Activated CD4-positive, alpha-beta T cell treated with anti-CD3 and anti-CD28 coated beads, Interleukin-2, amount 50 U/mL, for 48 hours (primary cell): ENCODE measurements around the gene DPH1.
"Not testable (repeated sequence)": the region's sequence is repeated elsewhere in the genome, so short reads cannot be mapped to it uniquely, and the experiment has no call there.

ENCODE experiments used
- DNase-seq, 2 experiments: peaks; one replicate each; pipeline ENCODE4 v3.0.0-alpha.2; 2020

Gene DPH1

DNA sequence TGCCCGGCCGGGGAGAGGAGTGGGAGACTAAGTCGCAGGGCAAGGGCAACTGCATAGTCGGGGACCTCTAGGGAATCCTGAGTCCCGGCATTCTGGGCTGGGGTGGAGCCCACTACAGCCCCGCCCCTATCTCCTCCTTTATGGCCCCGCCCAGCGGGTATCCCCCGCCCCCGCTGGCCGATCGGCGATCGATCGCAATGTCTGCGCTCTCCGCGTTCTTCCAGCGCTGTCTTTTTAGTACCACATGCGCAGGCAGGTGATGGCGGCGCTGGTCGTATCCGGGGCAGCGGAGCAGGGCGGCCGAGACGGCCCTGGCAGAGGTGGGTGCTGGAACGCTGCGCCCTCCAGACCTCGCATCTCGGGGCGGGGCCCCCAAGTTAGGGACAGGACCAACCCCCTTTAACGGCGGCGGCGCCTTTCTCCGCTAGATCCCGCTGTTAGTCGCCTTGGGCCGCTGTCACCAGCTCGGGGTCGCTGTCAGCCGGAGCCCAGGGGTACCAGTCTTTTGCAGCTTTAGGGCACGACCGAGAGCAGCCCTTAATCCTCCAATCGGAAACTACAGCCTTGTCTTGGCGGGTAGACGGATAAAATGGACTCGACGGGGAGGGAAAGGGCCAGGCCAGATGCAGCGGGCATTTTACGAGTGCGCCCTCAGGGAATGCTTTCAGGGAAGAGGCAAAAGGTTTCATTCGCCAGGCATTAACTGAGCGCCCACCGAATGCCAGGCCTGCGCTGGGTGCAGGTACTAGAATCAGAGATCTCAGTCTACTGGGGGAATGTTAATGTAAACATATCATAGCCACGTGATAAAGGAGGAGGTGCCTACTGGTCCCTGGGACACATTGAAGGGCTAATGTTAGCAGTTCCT, at the start of gene DPH1:
Gene DPH1 (plus strand): TSS at position 243 of the 868 bp plus-strand sequence. CDS start 17 bp downstream, at position 260.
- DNase-seq: peak; percentile 84 to 88

DNA sequence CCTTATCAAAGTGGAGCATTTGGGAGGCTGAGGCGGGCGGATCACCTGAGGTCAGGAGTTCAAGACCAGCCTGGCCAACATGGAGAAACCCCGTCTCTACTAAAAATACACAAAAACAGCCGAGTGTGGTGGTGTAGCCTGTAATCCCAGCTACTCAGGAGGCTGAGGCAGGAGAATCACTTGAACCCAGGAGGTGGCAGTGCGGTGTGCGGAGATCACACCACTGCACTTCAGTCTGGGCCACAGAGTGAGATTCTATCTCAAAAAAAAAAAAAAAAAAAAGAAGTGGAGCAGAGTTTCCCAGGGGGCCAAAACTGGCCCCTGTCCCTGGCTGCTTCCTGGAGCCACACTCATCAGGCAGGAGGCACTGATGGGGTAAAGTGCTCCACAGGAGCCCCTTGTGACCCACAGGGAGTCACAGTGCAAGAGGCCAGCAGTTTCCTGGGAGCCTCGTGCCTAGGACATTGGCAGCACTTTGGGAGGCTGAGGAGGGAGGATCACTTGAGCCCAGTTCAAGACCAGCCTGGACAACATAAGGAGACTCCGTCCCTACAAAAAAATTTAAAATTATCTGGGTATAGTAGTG, 49.2 kb upstream of the DPH1 start:
- DNase-seq: no peak

DNA sequence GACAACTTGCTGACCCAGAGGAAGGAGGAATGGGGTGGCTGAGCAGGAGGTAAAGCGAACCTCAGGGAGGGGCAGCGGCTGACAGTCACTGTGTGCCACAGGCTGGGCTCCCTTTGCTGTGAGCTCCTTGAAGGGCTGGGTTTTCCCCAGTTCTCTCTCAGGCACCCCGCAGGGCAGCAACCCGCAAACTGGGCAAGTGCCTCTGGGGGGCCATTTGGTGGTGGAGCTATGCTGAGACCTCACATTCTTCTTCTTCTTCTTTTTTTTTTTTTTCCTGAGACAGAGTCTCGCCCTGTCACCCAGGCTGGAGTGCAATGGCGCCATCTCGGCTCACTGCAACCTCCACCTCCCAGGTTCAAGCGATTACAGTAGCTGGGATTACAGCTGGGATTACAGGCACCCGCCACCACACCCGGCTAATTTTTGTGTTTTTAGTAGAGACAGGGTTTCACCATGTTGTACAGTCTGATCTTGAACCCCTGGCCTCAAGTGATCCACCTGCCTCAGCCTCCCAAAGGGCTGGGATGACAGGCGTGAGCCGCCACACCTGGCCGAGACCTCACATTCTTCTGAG, 47.1 kb upstream of the DPH1 start:
- not testable (repeated sequence) for DNase-seq

DNA sequence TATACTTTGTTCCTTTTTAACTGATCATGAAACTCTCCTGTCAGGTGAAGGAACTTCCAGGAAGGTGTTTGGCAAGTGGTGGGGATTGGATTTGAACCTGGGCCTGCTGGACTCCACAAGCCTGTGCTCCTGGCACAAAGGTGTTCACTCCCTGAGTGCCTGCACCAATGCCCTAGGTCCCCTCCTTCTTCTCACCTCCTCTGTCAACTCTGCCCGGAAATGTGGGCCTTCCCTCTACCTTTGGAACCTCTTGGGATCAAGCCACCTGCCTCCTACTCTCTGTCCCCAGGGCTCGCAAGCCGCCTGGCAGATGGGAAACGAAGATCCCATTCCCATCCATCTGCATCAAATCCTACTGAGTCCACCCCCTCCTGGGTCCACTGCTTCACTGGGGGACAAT, 44.9 kb upstream of the DPH1 start:
- no peak for DNase-seq

DNA sequence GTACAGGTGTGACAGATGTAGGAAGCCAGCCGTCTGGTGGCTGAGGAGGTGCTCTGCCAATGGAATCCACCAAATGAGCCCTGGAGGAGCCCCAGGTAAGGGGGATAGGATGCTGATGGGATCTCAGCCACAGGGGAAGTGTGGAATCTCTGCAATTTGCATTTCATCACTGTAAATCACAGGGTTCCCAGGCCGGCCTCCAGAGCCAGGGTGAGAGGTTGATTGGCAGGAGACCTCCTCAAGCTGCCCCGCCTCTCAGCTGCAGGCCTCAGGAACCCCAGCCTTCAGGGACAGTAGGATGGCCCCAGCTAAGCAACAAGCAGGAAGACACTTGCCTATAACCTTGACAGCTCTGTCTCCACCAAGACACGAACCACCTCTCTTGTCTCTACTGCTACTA, 44.3 kb upstream of the DPH1 start:
- no peak for DNase-seq

DNA sequence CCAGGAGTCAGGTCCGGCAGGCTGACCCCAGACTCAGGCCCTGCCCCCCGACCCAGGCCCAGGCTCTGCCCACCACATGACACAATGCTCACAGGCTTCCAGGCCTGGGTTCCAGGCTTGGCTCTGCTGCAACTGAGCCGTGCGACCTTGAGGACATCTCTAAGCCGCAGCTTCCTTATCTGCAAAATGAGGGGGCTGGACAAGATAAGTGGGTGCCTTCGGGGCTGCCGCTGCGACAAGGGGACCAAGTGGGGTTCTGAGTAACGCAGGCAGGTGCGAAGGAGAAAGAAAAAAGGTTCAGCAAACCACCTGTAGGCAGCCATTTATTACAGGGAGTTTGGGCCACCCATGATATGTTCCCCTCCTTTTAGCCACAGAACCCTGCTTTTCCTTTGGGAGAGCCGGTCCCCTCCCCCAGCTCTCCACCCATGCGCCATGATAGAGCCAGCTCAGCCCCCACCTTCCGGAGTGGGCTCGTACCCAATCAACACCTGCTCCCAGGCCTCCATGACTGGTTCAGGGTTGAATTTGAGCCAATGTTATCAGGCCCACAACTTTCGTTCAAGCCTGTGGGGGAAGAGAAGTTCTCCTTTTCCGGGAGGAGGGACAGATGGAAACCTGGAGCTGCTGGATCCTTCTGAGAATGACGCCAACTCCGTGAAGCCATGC, 43.0 kb upstream of the DPH1 start:
- no peak for DNase-seq

DNA sequence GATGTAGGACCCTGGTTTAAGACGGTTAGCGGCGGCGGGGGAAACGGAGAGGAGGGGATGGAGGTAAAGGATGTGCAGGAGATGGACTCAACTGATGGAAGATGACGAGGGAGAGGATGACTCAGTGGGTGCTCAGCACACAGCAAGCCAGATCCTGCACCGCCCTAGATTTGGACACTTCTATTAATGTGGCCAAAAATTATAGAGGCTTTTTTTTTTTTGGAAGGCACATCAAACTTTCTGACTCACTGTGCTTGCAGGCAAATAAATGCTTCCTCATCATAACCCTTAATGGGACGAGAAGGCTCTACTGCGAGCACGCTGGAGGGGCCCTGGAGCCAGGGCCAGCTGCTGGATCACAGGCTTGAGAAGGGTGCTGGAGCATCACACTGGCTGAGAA, 40.8 kb upstream of the DPH1 start:
- DNase-seq: no peak

DNA sequence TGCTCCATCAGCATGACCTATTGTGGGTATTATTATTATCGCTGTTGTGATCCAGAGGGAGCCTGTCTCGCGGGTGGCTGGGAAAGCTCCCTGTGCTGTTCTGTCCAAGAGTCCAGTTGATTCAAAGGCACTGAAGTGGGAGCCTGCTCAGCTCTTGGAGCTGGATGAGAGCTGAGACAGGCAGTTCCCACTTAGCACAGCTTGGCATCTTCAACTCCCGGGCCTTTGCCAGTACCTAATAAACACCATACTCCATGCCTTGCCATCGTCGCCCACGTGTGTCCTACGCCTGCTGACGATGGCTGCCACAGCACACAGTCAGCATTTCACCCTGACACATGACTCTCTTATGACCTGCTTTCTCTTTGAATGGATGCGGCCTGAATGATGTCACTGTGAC, 37.4 kb upstream of the DPH1 start:
- DNase-seq: no peak

DNA sequence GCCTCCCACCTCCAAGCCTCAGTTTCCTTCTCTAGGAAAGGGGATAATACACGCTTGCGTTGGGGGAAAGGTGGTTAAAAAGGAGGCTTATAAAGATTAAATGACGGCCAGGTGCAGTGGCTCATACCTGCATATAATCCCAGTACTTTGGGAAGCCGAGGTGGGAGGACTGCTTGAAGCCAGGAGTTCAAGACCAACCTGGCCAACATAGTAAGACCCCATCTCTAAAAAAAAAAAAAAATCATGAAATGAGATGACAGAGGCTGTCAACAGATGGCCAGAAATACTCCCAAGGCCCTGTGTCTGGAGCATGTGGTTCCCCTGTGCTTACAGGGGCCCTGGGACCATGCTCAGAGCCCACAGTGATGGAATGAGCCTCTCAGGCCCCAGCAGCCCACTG, 35.2 kb upstream of the DPH1 start:
- no peak for DNase-seq

DNA sequence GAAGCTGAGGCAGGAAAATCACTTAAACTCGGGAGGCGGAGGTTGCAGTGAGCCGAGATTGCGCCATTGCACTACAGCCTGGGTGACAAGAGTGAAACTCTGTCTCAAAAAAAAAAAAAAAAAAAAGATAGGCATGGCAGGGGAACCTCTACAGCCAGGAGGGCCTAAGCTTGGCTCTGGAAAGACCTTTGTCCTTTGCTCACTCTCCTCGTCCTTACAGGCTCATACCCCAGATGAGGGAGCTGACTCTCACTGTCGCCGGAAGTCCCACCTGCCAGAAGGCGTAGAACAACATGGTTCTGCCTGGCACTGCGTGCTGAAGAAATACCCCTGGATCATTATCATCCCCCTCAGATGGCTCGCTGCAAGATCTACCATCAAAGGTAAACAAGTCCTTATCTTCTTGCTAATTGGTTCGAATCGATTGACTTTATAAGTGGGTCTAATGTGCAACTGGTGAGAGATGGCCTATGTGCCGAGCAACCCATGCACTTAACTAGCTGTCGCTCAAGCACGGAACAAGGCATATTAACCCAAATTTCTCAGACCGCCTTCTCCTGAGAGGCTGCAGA, 34.5 kb upstream of the DPH1 start:
- no peak for DNase-seq

DNA sequence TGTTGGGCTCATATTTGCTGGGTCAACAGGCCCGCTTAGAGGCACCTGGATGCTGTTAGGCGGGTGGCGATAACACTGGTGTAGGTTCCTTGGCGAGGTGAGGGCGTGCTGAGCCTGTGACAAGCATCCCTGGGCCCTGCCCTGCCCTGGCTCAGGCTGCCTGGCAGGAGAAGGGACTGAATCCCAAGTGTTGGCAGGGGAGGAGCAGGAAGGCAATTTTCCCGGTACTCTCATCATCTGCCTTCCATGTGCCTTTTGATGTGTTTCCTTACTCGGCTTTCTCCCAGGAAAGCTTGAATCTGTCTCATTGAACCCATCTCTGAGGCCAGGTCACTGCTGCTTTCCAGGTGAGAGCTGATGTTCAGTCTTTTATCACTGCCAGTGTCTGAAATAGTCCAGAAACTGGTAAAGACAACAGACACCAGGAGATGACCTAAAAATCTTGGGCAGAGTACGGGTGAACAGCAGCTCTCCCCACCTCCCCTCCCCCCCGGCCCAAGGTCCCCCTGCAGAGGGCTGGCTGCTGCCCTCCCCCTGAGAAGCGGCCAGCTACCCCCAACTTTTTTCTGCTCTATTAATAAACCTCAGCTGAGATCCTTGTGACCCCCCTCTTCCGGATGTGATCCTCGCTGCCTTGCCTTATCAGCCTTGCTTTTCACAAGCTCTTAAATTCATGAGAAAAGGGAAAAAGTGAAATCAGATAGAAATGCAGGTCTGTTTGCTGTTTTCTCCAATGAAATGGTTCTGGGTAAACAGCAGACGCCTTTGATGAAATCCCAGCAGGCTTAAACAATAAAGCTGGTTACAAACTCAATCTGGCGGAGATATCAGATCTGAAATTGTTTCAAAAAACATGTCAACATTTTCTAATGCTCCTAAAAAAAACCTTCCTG, 33.8 kb upstream of the DPH1 start:
- no peak for DNase-seq

DNA sequence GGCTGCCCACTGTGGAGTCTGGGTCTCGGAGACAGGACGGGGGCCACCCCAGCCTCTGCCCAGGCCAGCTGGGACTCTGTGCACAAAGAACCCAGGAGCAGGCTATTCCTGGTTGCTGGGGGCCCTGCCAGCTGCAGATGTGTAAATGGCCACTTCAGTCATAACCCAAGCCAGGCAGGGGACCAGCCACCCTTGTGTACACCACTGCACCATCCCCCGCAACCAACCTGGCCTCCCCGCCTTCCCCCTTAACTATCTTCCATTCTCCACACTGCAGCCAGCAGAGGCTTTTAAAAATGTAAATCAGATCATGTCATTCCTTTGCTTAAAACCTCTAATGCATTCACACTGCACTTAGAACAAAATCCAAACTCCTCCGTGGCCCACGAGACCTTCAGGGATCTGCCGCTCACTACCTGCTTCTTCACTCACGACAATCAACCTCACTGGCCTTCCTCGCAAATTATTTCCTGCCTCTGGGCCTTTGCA, 33.1 kb upstream of the DPH1 start:
- no peak for DNase-seq

DNA sequence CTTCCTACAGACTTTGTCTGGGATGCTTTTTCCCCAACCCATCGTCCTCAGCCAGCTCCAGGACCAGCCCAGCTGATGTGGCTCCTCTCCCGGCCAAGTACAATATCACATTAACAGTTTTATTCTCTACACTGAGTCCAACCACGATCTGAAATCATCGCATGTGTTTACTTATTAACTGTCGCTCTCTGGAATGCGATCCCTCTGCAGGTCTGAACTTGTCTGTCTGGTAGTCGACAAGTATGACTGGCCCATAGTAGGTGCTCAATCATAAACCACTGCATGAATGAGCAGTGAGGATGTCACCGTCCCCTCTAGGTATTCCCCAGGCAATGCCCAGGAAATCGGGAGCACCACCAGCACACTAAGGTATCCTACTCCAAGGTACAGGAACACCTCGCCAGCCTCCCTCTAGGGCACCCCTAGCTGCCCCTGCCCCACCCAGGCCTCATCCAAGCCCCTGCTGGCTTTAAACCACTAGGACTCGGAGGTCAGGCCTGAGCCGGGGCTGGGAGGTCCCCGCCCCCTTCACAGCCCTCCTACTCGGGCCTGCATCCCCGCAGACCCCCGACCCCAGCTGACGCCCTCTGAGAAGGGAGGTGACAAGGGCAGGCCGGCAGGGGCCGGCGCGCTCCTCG, 32.5 kb upstream of the DPH1 start:
- no peak for DNase-seq

DNA sequence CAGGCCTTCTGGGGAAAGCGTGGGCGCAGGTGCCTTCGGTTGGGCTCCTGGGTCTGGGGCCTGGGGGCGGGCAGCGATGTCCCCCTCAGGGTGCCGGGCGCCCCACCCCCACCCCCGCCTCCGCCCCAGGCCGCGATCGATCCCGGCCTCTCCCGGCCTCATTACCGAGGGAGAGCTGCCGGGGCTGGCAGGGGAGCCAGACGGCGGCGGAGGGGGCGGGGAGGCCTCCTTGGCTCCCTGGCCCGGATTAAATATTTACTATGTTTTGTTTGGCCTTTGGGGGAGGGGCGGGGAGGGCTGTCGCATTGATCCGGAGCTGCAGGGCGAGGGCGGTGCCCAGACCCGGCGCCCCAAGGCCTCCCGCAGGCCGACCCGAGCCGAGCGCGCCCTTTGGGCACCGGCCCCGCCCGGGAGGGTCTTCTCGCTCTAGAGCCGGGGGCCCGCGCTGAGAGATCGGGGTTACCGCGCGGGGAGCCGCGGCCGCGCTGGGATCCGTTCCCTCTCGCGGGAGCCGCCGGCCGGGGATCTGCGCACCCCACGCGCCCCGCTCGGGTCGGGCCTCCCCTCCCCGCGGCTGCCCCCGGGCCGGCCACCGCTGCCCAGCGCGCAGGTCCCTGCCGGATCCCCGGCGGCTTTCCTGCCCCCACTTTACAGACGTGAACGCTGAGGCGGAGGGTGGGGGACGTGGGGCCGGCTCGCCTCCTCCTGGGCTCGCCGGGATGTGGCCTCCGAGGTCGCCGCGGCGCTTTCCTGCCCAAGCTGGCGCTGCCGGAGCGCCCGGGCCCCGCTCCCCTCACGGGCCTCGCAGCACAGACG, 31.8 kb upstream of the DPH1 start:
- no peak for DNase-seq

DNA sequence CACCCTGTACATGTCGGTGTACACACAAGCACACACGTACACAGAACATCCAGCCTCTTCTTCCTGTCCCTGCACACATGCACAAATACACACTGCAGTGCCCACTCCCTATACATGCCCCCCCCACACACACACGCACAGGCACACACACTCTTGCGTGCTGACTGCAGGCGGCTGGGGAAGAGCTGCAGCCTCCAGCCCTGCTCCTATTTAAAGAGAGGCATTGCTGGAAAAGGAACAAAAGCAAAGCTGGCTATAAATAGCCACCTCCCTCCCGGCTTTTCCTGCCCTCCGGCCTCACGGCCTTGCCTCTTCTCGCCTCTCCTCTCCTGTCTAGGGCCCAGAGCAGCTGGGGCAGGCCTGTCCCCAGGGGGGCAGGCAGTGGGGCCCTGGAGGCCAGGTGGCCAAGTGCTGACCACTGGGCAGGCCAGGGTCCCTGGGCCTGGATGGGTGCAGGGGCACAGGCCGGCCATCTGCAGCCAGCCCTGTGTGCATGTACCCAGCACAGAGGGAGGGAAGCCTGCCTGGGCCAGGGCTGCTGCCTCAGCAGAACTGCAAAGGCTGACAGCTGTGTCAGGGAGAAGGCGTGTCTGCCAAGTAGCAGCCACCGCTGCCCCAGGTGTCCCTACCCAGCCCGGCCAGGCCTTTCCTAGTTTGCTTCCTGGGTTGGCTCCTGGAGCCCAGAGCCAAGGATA, 30.2 kb upstream of the DPH1 start:
- no peak for DNase-seq

DNA sequence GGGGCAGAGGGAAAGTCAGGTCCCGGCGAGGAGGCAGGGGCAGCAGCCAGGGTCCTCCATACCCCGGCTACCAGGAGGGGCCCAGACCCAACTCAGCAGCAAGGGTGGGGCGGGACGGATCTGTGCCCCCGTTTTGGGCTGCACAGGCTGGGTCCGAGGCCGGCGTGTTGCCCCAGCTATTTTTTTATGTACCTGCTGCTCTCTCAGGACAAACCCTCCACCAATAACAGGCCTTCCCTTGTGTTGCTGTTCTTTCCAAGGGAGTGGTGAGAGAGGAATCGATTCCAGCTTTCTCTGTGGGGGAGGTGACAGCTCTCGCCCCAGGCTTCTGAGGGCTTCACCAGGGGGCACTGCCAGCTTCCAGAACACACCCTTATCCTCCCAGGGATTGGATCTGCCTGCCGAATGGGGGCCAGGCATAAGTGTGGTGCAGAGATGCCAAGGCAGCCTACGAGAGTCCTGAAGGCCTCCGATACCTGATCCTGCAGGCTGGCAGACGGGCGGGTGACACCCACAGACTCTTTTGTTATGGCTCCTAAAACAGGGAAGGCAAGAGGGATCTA, 27.1 kb upstream of the DPH1 start:
- no peak for DNase-seq

DNA sequence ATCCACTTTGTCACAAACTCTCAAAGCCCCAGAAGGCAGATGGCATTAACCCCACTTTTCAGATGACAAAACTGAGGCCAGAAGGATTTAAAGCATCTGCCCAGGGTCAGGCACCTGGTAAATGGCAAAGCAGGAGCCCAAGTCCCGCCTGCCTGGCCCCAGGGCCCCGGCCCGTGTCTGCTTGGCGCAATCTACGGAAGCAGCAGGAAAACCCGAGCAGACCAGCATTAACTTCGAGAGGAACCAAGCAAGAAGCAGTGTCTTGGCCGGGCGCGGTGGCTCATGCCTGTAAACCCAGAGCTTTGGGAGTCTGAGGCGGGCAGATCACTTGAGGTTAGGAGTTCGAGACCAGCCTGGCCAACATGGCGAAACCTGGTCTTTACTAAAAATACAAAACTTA, 26.4 kb upstream of the DPH1 start:
- DNase-seq: no peak

DNA sequence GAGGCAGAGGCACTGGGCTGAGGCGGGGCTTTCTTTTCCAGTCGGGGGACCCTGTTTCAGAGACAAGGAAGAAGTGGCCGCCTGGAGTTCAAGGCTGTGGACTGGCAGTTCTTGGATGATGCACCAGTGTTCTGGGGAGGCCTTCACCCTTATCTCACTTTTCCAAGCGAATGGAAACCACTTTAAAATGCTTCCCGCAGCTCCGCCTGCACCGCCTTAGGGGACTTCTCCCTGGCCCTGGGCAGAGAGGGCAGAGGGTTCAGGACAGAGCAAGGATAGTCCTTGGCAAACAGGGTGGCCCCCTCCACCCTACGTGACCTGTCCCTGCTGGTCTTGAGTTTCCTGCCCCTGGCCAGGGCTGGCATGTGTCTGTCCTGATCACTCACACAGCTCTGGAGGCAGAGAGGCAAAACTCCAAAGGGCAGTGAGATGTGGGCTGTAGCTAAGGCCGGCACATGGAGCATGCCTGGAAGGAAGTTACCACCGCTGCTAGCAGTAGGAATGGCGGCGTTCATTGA, 25.5 kb upstream of the DPH1 start:
- no peak for DNase-seq

DNA sequence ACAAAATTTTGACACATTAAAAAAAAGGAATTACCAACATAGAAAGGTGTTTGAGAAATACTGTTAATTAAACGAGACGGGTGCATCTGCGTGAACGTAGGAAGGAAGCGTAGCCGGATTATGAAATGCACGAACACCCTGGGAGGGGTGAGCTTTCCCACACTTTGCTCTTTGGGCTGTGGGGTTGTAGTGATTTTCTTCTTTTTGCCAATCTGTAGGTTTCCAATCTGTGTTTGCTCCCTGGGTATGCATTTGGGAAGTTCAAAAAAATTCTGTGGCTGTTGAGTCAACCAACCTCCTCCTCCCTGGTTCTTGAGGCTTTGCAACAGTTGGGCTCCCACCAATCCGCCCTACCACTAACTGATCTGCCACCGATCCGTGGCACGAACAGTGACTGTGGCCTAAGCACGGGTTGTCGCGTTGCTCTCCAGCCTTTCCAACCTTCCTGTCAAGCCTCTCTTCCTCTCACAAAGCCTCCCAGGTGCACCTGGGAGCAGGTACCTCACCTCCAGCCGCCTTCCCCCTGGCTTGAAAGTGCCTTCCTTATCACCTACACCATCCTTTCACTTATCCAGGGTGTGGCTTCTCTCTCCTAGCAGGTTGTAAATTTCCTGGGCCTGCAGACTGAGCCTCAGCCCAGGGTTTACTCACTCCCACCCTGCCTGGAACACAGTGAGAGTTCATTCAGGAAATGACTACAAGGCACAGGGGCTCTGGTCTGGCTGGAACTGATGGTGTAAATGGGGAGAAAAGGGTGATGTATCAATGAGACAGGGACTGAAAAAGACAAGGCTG, 21.4 kb upstream of the DPH1 start:
- no peak for DNase-seq
